Activated gamma-delta T cell treated with anti-CD3 and anti-CD28 coated beads, Interleukin-2, amount 50 U/mL, for 16 hours (primary cell): Measurements from ENCODE around the gene LARGE1.

ENCODE experiments used
- DNase-seq: peaks from one replicate; pipeline ENCODE4 v3.0.0-alpha.2; 2020; ENCODE audit warnings: low read depth

LARGE1 gene

DNA sequence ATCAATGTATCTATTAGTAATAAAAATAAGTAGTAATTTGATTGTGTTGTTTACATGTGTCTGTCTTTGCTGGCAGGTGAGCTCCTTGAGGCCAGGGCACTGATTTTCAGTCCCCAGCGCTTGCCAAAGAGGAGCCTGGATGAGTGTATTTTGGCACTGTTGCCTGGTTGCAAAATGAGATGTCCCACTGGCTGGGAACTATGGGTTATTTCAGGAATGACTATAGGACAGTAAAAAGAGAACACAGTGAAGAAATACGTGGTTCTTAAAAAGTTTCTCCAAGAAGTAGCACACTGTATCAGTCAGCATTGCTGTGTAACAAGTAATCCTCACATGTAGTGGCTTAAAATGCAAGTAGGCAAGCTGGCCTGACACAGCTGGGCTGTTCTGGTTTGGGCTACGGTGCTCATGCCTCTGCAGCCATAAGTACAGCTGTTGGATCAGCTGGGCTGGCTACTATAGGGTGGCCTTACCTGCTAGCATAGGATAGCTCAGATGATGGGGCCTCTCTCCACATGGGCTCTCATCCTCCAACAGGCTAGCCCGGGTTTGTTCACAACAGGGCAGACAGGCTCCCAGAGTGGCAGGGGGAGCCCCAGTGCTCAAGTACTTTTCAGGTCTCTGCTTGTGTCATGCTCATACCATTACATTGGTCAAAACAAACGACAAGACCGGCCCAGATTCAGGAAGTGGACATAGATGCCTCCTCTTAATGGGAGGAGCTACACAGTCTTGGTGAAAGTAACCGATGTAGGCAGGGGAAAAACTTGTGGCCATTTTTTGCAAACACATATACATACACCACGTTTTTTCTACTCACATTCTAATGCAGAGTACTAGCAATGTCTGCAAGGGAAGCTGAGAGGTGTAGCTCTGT is 399.1 kb downstream of the LARGE1 start:
- no peak for DNase-seq

DNA sequence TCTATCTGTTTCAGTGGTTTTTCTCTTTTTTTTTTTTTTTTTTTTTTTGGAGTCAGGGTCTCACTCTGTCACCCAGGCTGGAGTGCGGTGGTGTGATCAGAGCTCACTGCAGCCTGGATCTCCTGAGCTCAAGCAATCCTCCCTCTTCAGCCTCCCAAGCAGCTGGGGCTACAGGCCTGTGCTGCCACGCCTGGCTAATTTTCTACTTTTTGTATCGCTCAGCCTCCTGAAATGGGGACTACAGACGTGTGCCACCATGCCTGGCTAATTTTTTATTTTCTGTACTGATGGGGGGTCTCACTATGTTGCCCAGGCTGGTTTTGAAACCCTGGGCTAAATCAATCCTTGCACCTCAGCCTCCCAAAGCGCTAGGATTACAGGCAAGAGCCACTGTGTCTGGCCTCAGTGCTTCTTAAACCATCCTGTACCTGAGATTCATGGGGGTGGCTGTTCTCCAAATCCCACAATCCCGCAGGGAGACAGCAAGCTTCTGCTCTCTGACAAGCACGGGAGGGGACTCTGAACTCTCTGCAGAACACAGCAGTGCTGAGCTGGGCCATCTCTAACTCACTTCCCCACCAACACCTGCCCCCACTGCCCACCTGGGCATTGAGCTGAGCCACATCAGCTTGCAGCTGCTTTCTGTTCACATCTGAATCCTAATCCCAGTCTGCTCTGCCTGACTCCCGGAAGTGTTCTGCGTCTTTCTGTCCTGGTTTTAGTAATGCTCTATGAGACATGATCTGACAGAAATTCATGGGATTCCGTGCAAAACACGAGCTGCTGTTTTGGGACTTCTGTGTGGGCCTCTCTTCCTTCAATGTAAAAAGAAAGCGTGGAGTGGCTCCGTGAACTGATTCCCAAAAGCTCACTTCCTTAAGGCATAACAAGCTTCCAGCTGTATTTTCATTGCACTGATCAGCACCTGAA is 400.0 kb downstream of the LARGE1 start:
- DNase-seq: no peak

DNA sequence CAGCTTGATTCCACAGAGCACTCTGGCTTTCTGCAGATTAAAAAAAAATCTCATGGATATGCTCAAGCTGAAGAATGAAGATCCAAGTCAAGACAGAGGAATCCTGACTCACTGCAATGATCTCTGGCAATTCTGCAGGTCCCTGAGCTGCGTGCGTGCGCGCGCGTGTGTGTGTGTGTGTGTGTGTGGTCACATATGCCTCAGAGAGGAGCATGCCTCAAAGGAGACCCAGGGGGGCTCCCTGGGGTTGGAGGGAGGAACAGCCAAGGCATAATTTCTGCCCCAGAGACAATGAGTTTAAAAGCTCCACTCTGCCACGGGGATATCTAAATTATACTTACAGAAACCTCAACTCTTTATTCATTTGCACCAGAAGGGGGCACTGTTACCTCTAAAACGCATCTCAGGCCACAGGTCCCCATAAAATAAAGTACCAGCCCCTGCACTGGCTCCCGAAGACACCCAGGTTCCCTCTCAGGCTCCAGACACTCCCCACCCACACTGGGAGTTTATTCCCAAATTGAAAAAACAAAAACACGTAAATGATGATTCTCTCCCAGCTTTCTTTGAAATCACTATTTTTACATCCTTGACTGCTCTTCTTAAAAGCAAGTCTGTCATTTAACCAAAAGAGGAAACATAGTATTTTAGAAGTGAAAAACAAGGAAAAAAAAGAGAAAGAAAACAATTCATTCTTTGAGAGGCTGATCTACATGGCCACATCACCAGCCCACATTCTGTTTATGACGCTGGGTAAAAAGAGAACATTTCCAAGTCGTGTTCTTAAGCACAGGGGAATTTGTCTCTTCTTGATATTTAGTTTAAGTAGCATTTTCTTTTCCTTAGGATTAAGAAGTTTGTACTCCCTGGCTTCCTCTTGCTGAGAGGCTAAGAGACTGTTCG is 401.0 kb downstream of the LARGE1 start:
- no peak for DNase-seq

DNA sequence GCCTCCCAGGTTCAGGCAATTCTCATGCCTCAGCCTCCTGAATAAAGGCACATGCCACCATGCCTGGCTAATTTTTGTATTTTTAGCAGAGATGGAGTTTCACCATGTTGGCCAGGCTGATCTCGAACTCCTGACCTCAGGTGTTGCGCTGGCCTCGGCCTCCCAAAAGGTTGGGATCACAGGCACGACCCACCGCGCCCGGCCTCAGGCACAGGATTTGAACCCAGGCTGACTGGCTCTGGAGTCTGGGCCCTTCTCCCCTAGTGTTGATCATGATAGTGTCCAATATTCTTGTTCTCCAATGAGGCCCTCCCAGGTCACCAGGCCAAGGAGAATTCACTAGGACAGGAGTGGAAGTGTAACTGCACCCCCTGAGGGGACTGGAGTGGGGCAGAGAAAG is 401.9 kb downstream of the LARGE1 start:
- DNase-seq: no peak

DNA sequence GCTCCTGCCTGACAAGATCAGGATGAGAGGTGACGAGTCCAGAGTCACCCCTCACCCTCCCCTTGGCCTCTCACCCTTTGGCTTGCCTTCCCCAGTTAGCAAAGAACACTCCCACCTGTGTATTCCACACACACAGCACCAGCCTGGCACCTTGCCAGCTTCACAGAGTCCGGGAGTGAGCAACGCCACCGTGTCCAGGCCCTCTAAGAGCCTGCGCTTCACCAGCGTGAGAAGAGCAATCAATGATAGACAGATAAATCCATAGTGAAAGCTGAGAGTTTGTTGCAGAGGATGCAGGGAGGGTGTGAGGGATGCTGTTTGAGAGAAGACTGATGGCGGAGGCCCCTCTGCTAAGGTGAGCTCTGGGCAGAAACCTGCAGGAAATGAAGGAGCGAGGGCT is 404.5 kb downstream of the LARGE1 start:
- no peak for DNase-seq

DNA sequence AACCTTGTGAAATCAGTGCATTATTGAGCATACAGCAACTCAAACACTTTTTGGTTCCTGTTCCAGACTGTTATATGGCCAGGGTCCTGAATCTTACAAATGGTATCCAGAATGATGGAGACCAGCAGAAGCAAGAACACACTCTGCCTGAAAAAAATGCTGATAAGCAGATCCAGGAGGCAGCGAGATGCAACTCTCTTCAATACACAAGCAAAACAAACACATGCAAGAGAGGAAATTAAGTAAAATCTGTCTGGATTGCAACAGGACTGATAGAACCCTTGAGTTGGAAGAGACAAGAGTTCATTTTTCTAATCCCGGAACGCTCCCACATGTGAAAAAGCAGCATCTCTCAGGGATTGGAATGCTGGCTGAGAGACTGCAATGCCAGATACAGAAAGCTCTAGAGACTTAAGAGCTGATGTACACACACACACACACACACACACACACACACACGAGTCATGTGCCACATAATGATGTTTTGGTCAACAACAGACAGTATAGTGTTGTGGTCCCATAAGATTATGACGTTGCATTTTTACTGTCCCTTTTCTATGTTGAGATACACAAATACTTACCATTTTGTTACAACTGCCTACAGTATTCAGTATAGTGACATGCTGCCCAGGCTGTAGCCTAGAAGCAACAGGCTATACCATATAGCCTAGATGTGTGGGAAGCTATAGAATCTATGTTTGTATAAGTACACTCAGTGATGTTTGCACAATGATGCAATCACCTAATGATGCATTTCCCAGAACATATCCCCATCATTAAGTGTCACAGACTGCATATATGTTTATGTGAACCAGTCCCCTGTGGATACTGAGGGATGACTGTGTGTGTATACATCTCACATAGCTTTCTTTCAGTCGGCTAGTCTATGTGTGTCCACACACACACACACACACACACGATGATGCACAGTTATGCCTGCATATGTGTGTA is 406.6 kb downstream of the LARGE1 start:
- DNase-seq: no peak

DNA sequence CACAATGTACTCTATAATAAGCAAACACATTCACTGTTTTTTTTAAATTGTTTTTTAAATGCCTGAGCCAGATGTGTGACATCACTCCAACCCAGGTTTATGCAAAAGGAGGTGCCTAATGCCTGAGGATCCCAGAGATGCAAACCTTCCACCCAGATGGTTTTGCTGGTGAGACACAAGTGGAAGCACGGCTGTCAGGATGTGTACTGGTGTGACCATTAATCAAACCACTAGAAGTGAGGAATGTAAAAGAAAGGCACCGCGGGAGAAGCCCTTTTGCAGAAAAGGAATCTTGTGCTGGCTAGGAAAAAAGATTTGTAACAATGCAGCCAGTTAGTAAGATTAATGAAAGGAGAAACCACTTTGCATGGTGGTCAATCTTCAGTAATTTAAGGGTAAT is 407.4 kb downstream of the LARGE1 start:
- no peak for DNase-seq

DNA sequence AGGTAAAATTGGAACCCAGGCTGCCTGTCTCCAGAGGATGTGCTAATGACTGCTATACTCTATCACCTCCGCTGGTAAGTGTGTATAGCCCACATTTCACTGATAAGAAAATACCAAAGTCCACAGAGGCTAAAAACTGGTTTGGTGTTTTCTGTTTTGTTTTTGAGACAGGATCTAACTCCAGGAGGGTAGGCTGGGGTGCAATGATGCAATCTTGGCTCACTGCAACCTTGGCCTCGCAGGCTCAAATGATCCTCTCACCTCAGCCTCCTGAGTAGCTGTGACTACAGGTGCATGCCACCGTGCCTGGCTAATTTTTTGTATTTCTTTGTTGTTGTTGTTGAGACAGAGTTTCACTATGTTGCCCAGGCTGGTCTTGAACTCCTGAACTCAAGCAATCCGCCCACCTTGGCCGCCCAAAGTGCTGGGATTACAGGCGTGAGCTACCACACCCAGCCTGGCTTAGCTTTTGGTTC is 409.8 kb downstream of the LARGE1 start:
- DNase-seq: no peak

DNA sequence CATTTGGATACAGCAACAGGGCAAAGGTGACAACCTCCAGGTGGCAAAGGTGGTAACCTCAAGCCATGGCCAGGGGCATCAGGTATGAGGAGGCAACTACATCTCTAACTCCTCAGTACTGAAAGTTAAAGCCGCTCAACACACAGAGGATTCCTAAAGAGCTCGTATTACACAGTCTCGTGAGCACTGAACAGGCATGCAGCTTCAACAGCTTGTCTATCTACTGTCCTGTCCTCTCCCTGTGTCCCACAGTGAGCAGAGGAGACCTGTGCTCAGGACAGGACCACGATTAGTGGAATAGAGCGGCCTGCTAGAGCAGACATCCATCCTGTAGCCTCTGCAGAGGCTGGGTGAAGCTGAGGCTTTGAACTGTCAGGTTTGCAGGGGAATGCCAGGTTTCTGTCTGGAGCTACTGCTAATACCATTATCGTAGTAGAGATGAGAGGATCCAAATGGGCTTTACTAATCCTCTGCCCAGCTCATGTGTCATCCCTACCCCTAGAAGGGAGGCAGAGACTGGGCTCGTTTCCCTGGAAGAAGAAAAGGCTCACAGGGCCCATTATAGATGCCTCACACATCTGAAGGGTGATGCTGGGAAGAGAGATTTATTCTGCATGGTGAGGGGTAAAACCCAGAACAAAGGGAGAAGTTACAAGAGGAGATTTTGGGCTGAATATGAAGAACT is 415.2 kb downstream of the LARGE1 start:
- DNase-seq: no peak

DNA sequence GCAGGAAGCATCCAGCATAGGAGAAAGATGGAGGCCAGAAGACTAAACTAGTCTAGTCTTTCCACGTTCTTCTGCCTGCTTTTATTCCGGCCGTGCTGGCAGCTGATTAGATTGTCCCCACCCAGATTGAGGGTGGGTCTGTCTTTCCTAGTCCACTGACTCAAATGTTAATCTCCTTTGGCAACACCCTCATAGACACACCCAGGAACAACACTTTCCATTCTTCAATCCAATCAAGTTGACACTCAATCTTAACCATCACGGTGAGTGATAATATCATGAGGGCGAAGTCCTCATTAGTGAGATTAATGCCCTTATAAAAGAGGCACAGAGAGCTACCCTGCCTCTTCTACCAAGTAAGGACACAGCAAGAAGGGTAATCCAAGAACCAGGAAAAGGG is 424.2 kb downstream of the LARGE1 start:
- no peak for DNase-seq

DNA sequence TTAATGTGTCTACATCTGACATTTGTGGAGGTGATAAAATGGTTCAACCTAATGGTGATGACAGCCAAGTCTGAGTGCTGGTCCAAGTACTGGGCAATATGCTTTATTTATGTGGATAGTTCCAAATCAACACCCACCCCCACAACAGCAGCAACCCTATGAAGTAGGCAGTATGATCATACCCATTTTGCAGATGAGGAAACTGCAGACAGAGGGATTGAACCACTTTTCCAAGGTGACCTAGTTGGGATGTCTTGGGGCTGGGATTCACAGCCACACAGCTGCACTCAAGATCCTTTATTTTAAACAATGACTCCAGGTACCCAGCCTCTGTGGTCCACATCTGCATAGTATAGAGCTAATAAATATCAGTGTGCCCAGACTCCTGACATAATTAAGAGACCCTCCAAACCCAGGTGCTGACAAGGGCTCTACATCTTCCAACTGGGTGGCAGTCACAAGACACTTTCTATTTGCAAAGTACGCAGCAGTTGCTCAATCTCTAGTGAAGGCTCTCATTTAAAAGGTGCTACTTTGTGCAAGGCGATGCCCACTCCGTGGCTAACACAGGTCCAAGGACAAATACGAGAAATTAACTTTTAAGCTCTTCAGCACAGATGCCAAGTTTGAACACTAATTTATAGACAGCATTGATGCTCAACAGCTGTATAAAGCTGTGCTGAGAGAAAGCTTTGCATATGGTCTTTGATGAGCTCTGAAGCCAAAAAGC is 426.6 kb downstream of the LARGE1 start:
- no peak for DNase-seq

DNA sequence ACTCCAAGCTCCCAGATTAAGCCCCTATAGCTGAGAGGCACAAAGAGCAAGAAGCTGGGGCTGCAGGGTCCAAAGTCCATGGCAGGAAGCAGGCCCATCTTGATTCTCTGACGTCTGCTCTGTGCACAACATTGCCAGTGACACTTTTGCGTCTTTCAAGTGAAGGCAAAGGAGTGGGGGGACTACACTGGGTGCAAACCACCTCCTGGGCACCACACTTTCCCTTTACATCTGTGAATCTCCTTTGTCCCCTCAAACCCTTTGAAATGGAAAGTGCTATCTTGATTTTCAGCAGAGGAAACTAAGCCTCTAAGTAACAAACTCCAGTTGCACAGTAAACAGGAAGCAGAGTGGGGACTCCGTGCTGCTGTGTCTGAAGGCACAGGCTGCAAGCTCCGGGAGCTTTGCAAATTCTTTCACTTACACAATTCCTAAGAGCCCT is 428.0 kb downstream of the LARGE1 start:
- DNase-seq: no peak

DNA sequence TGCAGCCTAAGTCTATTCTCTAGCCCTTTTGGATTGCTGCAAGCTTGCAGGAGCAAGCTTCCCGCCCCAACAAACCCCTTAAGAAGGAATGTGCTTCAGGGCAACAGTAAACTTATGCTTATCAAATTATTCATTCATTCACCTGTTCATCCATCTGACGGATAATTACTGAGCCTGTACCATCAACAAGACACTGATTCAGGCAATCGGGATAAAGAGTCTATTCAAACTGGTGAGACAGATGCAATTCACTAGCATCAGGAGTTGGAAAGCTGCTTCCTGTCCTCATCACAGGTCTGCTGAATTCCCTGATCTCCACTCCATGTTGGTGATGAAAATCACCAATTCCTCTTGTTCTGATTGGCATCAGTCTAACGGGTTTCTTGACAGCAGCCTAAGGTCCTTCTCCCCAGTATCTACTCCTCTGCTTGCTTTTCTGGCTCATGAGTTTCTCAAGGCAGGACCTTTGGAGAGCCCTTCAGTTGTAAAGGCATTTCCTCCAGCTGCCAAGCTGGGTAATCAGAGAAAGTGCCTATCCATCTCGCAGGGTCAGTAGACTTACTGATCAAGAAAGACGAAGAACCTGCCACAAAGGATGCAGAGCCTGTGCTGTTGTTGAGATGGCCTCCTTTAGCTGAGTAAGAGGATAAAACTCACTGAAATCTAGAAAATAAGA is 433.1 kb downstream of the LARGE1 start:
- no peak for DNase-seq

DNA sequence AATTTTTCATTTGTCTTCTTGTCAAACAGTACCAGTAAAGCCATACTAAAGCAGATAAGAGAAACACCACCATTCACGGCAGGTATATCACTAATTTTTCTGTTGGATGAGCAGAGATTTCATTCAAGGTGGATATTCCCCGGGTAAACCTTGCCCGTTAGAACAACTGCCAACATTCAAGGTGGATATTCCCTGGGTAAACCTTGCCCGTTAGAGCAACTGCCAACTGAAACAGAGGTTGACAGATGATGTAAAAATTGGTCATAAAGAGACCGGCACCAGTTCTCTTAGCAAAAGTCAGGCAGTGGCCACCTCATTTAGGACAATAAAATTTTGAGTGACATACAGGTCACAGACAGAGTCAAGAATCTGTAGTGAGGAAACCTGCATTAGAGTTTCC is 438.7 kb downstream of the LARGE1 start:
- DNase-seq: no peak

DNA sequence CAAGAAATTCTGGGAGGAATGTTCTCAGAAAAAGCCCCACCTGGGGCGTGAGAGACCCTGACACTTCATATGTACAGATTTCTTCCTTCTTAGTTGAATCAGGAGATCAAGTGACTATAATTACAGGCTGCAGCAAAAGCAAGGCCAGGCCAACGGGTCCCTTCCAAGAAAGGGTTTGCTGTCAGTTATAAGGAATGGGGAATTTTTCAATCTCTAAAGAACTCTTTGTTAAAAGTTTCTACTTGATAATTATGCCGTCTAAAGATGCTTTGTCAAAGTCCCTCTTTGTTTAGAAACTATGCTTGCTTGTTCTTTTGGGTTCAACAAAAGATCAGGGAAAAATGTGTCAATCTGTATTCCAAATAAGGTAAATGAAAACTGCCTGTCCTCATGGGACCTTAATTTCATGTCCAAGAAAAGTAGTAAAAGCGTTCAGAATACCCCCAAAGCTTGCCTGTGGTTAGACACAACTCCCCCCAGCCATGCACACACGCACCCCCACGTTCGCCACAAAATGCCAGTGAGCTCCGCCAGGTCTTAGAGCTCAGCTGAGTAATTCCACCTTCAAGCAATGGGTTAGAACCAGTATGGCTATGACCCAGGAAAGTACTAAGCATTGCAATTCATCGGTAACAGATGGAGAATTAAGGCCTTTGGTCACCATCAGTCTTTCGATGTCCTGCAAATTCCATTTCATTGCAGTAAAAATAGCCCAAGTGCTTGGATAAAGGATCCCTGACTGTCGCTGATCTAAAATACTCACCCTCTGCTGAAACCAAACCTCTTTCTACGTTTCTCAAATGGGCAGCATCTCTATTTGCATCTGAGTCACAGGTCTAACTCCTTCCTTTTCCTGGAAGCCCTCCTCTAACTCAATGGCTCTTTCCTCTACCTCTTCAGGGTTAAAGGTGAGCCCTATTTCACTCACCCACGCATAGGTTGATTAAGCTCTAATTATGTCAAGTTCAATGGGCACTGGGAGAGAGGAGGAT is 442.9 kb downstream of the LARGE1 start:
- DNase-seq: no peak

DNA sequence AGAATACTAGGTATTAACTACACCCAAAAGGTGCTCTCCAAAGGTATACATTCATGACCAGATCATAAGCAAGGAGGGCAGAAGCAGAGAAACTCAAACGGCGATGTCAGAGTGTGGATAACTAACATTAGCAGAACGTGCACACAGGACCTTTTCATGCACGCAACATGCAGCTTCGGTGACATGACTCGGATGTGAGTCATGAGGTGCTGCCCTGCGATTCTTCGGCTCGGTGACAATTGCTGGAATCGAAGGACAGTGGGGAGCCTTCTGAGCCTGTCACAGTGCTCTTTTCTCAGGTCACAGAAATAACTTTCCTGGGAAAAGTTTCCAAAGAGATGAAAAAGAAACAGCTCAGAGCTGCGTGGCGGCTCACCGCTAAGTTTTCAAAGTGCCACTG is 443.6 kb downstream of the LARGE1 start:
- no peak for DNase-seq

DNA sequence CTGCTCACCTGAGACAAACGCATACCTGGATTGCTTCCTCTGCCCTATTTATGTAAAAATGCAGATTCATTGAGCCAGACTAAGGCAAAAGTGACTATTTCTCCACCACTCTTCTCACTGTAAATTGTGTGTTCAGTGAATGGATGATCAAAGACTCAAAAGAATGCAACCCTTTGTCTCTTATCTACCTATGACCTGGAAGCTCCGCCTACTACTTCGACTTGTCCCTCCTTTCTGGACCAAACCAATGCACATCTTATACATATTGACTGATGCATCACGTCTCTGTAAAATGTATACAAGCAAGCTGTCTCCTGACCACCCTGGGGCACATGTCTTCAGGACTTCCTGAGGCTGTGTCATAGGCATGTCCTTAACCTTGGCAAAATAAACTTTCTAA is 444.1 kb downstream of the LARGE1 start:
- no peak for DNase-seq

DNA sequence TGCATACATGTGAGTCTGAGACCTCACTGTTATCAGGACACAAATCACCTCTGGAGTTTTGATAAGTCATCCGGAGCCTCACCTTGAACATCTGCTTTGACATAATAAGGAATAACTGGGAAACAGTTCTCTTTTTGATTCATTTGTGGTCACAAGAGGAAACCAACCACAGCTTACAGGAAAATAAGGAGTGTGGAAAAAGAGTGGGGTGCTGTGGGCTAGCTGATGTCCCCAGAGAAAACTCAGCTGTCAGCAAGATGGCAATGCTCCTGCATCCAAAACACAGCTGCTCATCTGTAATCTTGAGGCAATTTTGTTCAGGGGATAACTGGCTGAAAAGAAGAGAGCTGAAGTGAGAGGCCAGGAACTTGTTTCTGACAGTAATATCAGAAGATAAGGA is 445.7 kb downstream of the LARGE1 start:
- DNase-seq: no peak
